Measurements from ENCODE around the gene SYNDIG1.

The SYNDIG1 gene

GRCh38 chr20:24703284-24703610 is 233.8 kb downstream of the SYNDIG1 start:
- TF ChIP-seq CTCF (IDR thresholded peaks at IDR 0.05; ENCODE audit: control extremely low read depth, extremely low read depth, low read depth, missing control alignments): no peak
- ChIA-PET CTCF (no interaction called here), POLR2A (no interaction called here)
- no peak for DNase-seq (ENCODE audit: extremely low spot score)

DNA sequence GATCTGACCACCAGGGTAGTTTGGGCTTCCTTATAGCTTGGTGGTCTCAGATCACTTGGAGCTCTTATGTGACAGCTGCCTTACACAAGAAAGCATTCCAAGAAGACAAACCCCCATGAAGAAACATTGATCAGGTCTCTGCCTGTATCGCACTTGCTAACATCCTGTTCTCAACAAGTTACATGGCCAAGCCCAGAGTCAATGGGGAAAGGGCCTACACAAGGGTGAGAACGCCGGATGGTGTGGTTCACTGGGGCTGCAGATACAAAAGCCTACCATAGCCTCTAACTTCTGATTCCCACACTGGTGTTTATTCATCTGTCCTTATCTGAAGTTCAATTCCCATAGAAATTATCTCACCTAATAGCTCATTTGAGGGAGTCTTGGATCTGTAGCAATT is 235.5 kb downstream of the SYNDIG1 start:
- TF ChIP-seq CTCF (IDR thresholded peaks at IDR 0.05; ENCODE audit: control extremely low read depth, extremely low read depth, low read depth, missing control alignments): no peak
- ChIA-PET CTCF (interaction anchor here (0.9 to 1.3 kb wide), 4 partner anchors 10 to 213 kb away, joined by 3 to 4 read pairs (median 3); no protein-coding TSS in a partner anchor), POLR2A (no interaction called here)
- DNase-seq (ENCODE audit: extremely low spot score): no peak

DNA sequence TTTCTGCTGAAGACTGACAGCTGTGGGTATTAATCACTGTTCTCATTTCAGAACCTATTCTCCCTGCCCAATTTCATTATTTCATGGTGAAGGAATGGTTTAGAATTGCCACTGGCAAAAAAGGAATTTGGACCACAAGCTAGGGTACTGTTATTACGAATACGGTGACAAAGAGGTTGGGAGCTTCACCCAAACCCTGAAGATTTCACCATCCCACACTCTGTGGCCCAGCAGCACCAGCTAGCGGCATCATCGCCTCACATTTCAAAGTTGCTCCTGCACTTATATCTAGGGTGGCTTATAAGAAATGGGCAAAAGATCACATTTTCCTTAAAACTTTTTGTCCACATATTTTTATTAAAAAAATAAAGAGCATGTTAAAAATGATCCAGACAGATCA is 236.1 kb downstream of the SYNDIG1 start:
- no peak for TF ChIP-seq CTCF (IDR thresholded peaks at IDR 0.05; ENCODE audit: control extremely low read depth, extremely low read depth, low read depth, missing control alignments)
- ChIA-PET CTCF (interaction anchor here (1.3 kb wide), 1 partner anchor 212 kb away, joined by 3 read pairs; no protein-coding TSS in a partner anchor), POLR2A (no interaction called here)
- DNase-seq (ENCODE audit: extremely low spot score): no peak

DNA sequence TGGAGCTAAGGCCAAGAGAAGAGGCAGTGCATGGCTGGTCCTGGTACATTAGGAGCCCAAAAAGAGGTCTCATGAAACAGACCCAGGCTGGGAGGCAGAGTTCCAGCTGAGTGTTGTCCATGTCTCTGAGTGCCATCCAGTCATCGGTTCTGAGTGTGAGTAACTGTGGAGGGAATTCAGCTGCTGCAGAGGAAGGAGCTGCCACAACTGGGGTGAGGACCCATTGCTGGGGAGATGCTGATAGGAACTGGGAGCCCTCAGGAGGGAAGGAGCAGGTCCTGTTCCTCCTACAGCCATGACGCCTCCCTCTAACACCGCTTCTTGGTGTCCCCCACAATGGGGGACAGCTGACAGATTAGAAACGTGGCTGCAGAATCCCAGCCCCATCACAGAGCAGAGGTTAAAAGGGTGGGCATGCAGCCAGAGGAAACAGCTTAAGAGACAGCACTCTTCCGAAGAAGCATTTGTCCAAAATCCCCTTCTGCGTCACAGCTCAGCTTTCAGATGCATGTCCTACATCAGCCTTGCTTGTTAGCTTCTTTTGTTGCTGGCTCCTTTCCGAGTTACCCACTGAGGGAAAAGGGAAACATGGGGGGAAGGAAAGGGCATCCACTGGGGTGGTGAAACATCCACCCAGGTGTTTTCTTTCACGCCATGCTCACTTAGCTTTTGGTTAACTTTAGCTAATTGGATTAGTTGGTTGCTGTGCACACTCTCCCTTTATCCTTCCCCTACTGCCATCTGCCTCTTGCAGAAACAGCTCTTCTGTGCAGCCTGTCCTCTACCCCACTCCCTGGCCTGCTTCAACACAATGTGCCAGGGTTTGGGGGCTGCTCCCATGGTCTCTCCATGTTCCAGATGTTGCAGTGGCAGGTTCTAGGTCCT is 239.2 kb downstream of the SYNDIG1 start:
- DNase-seq (ENCODE audit: extremely low spot score): no peak
- ChIA-PET CTCF (interaction anchor here (1.2 to 1.6 kb wide), 3 partner anchors 14 to 223 kb away, joined by 4 read pairs; no protein-coding TSS in a partner anchor), POLR2A (no interaction called here)
- no peak for TF ChIP-seq CTCF (IDR thresholded peaks at IDR 0.05; ENCODE audit: control extremely low read depth, extremely low read depth, low read depth, missing control alignments)

All from GM10248 (cell line).